HG03097 (cell line): ENCODE measurements around the gene CKB.

ENCODE experiments used
- ATAC-seq: cut with Tn5 transposase; IDR thresholded peaks from one replicate; pipeline ENCODE4 v1.9.1; 2021; ENCODE audit not compliant: unreplicated experiment, low FRiP score

Gene CKB

GRCh38 chr14:103550451-103551337 is 28.1 kb upstream of the CKB start:
- no peak for ATAC-seq

DNA sequence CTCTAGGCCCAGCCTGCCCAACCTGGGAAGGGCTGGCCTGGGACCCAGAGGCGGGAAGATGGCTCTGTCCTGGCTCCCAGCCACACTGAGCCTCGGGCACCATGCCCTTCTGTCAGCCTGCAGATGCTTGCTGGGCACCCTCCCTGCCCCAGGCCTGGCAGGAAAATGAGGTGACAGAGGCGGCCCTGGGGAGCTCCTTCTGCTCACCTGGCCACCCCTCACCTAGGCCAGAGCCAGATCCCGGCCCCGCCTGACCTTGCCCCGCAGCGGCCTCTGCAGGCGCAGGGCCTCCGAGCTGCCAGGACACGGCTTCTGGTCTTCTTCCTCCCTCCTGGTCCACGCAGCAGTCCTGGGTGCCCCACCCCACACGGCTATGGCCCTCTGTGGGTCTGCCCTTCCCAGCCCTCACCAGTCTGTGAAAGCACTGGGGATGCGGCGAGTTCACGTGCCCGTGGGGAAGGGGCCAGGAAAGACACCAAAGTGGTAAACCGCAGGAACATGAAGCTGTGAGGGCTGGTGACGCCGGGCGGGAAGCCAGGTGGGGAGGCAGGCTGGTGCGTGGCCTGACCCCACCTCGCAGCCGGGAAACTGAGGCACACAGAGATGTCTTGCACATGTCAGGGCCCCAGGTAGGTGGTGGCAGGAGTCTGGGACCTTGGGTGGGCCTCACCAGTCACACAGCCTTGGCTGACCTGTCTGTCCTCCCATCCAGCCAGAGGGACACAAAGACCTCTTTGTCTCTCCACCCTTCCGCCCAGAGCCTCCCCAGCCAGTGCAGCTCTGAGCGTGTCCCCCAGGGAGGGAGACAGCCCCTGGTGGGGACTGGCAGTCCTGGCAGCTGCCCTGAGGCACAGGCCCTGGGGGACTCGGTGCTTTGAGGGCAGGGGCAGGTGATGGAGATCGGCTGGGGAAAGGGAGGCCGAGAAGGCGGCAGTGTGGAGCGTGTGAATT is 27.0 kb upstream of the CKB start:
- no peak for ATAC-seq

DNA sequence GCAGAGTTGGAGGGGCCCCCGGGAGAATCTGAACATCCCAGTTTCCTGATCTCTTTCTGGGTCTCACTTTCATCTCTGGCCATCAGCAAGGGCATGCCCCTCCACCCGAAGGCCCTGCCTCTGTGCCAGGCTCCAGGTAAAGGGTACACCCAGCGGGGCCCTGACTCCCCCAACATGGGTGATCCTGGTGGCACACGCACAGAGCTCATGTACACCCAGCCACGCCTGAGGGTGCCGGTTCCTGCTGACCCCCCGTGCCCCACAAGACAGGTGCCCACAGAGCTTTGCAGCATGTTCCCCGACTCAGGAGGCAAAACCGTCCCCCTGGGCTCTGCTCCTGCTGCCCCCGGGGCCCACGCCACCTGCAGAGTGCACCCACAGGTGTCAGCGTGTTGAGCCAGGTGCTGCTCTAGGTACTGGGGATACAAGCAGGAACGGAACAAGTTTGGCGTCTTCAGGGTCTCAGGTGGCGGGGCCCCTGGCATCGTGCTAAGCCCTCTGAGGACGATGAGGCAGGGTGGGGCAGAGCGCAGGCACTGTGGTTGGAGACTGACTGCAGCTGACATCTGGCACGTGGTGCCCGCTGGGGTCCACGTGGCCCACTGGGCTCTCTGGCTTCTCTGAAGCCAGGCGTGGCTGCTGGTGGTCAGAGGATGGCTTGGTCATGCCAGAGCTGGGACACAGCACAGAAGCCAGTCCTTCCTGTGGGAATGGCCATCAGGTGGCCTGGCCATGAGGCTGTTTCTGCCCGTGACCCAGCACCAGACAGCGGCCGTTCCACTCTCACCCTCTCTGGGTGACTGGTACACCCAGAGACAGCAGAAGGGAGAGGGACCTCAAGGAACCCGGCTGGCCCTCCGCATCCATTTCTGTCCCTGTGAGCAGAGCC is 26.1 kb upstream of the CKB start:
- ATAC-seq, result no peak

DNA sequence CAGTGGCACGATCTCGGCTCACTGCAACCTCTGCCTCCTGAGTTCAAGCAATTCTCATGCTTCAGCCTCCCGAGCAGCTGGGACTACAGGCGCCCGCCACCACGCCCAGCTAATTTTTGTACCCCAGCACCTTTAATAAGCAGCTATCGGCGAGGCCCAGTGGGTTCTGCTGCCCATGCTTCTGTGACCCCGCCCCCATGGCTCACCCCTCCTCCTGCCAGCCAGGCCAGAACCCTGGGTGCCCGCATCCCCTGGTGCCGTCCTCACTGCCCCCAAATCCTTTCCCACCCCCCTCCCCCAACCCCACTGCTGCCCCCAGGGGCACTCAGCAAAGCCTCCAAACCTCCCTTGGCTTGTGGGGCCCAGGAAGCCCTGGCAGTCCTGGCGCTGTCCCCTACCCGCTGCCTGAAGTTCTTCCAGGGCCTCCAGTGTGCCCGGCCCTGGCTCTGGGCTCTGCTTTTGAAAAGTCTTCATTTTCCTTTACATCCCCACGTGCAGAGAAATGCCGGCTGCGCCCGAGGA is 25.4 kb upstream of the CKB start:
- no peak for ATAC-seq

DNA sequence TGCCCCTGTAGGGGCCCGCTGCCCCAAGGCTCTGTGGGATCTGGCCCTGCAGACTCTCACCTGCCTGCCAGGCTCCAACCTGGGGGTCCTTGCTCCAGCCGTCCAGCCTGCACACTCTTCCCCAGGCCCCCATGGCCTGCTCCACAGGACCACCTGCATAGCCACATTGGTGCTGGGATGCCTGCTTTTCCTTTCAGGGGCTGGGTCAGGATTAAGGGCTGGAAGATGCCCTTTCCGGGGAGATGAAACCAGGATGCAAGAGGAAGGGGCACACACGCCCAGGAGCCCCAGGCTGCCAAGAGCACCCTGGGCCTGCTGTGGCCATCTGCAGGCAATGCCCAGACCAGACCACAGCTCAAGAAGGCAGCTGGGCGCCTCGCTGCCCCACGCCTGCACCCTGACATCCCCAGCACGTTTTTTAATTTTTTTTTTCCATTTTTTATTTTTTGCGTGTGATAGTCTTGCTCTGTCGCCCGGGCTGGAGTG is 24.9 kb upstream of the CKB start:
- no peak for ATAC-seq

GRCh38 chr14:103546652-103547454 is 24.2 kb upstream of the CKB start:
- no peak for ATAC-seq

DNA sequence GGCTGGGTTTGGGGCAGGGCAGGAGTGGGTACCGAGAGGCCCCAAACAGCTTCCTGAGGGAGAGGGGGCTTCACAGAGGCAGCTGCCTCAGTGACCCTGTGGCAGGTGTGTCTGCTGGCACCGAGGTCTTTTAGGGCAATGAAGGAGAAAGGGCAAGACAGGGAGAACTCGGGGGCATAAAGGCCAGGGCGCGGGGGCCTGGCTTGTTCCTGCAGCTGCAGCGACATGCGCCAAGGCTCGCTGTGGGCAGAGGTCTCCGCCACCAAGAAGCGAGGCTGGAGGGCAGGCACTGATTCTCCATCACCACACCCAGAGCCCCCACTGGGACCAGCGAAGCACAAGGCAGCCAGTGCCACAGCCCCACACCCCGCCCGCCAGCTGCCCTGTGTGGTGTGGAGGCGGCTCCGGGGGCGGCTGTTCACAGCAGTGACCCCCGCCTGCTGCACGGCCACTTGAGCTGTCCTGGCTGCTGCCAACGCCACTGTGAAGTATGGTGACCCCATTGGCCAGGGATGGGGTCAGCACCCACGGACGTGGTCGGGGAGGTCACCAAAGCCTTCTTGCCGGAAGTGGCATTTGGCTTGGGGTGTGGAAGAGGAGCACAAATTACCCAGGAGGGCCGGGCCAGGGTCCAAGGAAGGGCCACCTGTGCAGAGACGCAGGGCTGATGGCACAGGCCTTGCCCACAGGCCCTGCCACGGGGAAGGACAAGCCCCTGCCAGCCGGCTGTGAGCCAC is 23.5 kb upstream of the CKB start:
- no peak for ATAC-seq

DNA sequence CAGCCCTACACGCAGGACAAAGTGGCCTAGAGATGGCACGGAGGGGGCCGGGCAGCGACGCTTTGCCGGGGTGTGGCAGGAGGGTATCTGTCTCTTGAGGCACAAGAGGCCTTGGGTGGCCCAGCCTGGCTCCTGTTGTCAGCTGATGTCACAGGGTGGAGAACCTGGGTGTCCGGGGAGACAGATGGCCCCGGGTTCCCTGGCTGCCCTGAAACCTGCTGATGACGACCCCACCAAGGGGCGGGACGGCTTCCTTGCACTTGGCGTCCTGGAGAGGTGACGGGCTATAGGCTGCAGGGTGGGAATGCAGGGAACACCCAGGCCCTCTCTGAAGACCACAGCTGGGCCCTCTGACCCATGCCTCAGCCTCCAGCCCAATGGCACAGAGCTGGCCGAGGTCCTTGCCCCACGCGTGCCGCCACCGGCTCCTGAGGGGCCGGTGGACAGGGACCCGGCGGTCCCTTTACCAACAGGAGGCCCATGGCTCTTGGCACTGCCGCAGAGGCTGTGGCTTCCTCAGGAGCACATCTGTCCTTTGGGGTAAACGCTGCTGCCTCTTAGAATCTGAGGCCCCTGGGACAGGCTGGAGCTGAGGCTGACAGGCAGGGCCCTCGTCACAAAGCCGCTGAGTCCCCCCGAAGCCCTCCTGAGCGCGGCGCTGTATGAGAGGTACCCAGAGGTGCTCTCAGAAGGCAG is 22.7 kb upstream of the CKB start:
- ATAC-seq, result no peak

DNA sequence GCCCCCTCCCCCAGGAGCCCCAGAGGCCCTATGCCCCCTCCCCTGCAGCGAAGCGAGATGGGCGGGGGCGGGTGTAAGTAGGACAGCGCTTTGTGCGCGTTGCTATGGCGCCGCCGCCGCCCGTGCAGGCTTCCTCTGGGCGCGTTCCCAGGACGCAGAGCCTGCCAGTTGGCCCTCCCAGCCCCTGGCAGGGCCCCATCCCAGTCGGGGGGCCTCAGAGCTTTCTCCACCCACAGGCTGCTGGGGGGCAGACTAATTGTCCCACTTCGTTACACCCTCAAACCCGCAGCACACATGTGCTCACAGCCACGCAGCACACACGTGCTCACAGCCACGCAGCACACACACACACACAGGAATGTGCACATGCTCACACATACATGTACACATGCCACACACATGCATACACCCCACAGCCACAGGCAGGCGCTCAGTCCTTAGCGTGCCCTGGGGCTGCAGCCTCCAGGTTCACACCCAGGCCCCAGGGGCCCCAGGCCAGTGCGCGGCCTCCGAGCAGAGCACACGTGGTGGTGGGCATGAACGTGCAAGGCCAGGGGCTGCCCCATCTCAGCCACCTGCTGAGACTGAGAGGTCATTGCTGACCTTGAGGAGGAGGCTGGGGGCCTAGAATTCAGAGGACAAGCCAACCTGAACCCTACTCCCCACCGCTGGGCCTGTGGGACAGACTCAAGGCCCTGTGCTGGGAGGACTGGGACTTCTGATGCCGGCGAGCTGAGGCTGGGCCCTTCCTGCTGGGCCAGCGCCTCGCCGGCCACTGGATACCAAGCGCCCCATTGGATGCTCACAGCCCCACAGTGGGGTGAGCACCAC is 22.0 kb upstream of the CKB start:
- ATAC-seq, result no peak

- no peak for ATAC-seq
Measured at GRCh38 chr14:103543721-103544387, 21.2 kb upstream of the CKB start.

DNA sequence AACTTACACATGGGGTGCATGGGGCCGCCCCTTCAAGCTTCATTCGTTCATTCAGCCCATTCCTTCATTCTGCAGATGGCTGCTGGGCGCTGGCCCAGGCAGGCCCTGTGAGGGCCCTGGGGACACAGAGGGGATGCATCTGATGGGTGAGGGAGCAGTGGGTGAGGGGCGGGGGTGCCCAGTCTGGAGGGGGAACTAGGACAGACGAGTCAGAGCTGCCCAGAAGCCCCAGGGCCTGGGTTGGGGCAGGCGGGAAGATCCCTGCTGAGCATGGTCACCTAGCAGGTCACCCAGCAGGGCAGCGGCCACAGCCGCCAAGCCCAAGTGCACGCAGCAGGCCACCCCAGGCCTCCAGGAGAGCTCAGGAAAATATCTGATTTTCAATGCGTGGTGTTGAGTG is 20.5 kb upstream of the CKB start:
- no peak for ATAC-seq

DNA sequence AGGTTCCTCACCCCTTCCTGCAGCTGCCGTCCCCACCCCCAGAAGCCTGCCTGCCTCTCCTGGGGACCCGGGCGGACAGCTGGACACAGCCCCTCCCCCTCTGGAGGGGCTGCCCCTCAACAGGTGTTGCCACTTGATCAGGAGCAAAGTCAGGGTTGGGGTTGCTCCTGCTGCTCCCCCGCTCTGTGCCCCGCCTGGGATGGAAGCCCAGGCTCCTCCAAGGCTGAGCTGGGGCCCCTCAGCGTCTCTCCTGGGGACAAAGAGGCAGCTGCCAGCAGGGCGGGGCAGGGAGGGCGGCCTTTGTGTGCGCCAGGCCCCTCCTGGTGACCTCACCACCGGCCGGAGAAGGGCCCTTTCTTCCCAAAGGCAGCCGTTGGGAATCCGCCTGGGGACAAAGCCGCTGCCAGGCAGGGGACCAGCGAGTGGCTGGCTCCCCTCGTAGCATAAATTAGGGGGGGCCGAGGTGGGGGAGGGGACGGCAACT is 20.0 kb upstream of the CKB start:
- no peak for ATAC-seq

DNA sequence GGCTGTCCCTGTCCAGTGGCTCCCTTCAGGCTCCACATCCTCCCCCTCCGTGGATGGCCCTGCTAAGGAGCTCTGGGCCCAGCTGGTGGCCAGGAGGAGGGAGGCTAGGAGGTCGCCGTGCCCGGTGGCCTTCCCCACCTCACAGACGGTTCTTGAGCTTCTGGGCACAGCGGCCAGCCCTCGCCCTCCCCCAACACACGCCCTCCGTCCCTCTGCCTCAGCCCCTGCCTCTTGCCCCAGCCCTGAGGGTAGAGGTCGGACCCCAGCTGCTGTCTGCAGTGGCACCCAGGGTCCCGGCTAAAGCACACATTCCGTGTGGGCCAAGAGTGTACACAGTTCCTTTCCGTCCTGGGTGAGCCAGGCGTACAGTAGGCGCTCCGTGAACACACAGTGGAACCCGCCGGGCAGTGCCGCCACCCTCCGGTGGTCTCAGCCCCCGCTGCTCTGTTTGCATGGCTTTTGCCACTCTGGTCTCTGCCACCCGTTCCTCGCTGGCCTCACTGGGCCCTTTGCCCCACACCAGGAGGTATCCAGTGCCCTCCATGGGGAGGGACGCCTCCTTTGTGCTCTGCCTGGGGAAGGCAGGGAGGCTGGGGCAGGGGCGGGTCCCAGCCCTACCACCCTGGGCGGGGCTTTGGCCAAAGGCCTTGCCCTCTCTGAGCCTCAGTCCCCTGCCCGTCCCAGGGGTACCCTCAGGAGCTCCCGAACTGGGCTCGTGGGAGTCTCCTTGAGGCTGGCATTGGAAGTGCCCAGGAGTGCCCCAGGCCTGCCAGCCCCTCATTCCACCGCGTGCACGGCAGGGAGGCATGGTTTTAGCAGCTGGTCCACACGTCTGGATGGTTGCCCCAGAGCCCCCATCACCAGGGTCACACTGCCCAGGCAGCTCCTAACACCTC is 19.3 kb upstream of the CKB start:
- ATAC-seq, result no peak

DNA sequence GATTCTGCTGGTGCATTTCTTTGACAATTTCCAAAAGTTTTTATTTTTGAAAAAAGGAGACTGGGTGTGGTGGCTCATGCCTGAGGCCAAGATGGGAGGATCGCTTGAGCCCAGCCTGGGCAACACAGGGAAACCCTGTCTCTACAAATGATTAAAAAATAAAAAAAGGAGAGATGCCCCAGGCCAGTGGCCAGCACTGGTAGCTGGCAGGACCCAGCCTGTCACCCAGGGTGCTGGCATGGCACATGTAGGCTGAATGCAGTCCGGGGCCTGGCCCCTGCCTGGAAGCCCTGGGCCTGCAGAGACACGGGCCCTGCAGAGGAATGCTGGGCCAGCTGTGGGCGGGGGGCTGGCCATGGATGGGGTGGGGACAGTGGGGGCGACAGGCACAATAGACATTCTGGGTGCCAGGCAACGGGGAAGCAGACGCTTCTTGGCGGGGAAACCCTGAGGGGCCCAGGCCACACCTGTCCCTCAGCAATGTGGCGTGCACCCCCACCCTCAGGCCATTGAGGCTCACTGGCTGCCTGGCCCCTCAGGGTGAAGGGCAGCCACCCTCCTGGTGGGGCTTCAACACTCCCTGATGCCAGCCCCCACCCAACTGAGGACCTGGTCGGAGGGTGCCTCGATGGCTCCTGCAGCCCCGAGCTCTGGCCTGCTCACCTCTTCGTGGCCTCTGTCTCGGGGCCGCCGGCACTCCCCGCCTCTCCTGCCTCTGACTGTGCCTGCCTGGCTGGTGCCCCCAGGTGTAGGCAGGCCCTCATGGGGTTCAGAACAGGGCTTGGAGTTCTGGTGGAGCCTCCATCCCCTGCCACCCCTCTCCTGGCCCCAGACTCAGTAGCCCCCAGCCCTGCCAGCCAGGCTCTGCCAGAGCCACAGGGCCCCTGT is 18.4 kb upstream of the CKB start:
- ATAC-seq, result no peak
